ENCODE measurements around the gene NR2F2.
"Not testable (repeated sequence)": the region's sequence is repeated elsewhere in the genome, so short reads cannot be mapped to it uniquely, and the experiment has no call there.

NR2F2 gene

GRCh38 chr15:96367311-96368200, 37.1 kb downstream of the NR2F2 start:
- TF ChIP-seq CTCF (IDR thresholded peaks at IDR 0.05; ENCODE audit: low read depth, low read length, missing control alignments): no peak
- in situ Hi-C loops (cut with HindIII; ENCODE audit: low sequenced_read_pairs): no loop called here
- no peak for DNase-seq (ENCODE audit: low read depth)
- H3K4me3 ChIP-seq (ENCODE audit: low read depth, low read length): no peak overlapping the region

- in situ Hi-C loops (cut with HindIII; ENCODE audit: low sequenced_read_pairs): no loop called here
- DNase-seq (ENCODE audit: low read depth): no peak
- no peak overlapping the region for H3K4me3 ChIP-seq (ENCODE audit: low read depth, low read length)
- no peak for TF ChIP-seq CTCF (IDR thresholded peaks at IDR 0.05; ENCODE audit: low read depth, low read length, missing control alignments)
Measured at GRCh38 chr15:96369351-96369750, 38.9 kb downstream of the NR2F2 start.

- TF ChIP-seq CTCF (IDR thresholded peaks at IDR 0.05; ENCODE audit: low read depth, low read length, missing control alignments): no peak
- H3K4me3 ChIP-seq (ENCODE audit: low read depth, low read length): no peak overlapping the region
- in situ Hi-C loops (cut with HindIII; ENCODE audit: low sequenced_read_pairs): no loop called here
- no peak for DNase-seq (ENCODE audit: low read depth)
Measured at GRCh38 chr15:96369825-96370621, 39.5 kb downstream of the NR2F2 start.

GRCh38 chr15:96372554-96372953, 42.1 kb downstream of the NR2F2 start:
- no peak for TF ChIP-seq CTCF (IDR thresholded peaks at IDR 0.05; ENCODE audit: low read depth, low read length, missing control alignments)
- H3K4me3 ChIP-seq (ENCODE audit: low read depth, low read length): no peak overlapping the region
- DNase-seq (ENCODE audit: low read depth): no peak
- in situ Hi-C loops (cut with HindIII; ENCODE audit: low sequenced_read_pairs): no loop called here

- H3K4me3 ChIP-seq (ENCODE audit: low read depth, low read length): no peak overlapping the region
- no peak for TF ChIP-seq CTCF (IDR thresholded peaks at IDR 0.05; ENCODE audit: low read depth, low read length, missing control alignments)
- in situ Hi-C loops (cut with HindIII; ENCODE audit: low sequenced_read_pairs): no loop called here
- DNase-seq (ENCODE audit: low read depth): no peak
Measured at GRCh38 chr15:96374499-96374898, 44.0 kb downstream of the NR2F2 start.

- in situ Hi-C loops (cut with HindIII; ENCODE audit: low sequenced_read_pairs); DNase-seq (ENCODE audit: low read depth); H3K4me3 ChIP-seq (ENCODE audit: low read depth, low read length): not testable (repeated sequence)
Measured at GRCh38 chr15:96379592-96379991, 49.1 kb downstream of the NR2F2 start.

GRCh38 chr15:96381463-96381862, 51.0 kb downstream of the NR2F2 start:
- no peak for TF ChIP-seq CTCF (IDR thresholded peaks at IDR 0.05; ENCODE audit: low read depth, low read length, missing control alignments)
- peak; percentile 34 for DNase-seq (ENCODE audit: low read depth)
- H3K4me3 ChIP-seq (ENCODE audit: low read depth, low read length): no peak overlapping the region
- in situ Hi-C loops (cut with HindIII; ENCODE audit: low sequenced_read_pairs): no loop called here

Measured in astrocyte of the cerebellum (primary cell).